DLD1 (cell line): ENCODE results near the gene SECISBP2.

ENCODE experiments used
- in situ Hi-C: cut with HindIII; loops from 2 replicates; pipeline ENCODE4 v1.10.0; 2017; ENCODE audit warnings: low sequenced_read_pairs

Gene SECISBP2

GRCh38 chr9:89346696-89347095 is 28.4 kb downstream of the SECISBP2 start:
- in situ Hi-C loops, result no loop called here

- in situ Hi-C loops, result no loop called here
Measured at GRCh38 chr9:89347651-89348050, 29.4 kb downstream of the SECISBP2 start.

GRCh38 chr9:89349607-89350006 is 31.3 kb downstream of the SECISBP2 start:
- in situ Hi-C loops, result no loop called here

GRCh38 chr9:89350988-89351557 is 32.8 kb downstream of the SECISBP2 start:
- in situ Hi-C loops, result no loop called here

- in situ Hi-C loops, result no loop called here
Measured at GRCh38 chr9:89351584-89352300, 33.4 kb downstream of the SECISBP2 start.

- in situ Hi-C loops, result no loop called here
Measured at GRCh38 chr9:89352451-89352850, 34.2 kb downstream of the SECISBP2 start.

GRCh38 chr9:89352874-89353649 is 34.8 kb downstream of the SECISBP2 start:
- in situ Hi-C loops, result no loop called here

- in situ Hi-C loops, result no loop called here
Measured at GRCh38 chr9:89353989-89354388, 35.7 kb downstream of the SECISBP2 start.

- in situ Hi-C loops, result no loop called here
Measured at GRCh38 chr9:89354471-89354870, 36.2 kb downstream of the SECISBP2 start.

GRCh38 chr9:89356782-89357181 is 38.5 kb downstream of the SECISBP2 start:
- in situ Hi-C loops, result no loop called here

GRCh38 chr9:89357331-89358197 is 39.3 kb downstream of the SECISBP2 start:
- in situ Hi-C loops, result no loop called here

GRCh38 chr9:89358376-89358916 is 40.1 kb downstream of the SECISBP2 start:
- in situ Hi-C loops, result no loop called here

GRCh38 chr9:89358985-89359384 is 40.7 kb downstream of the SECISBP2 start:
- in situ Hi-C loops, result no loop called here

GRCh38 chr9:89359751-89360261 is 41.5 kb downstream of the SECISBP2 start:
- in situ Hi-C loops, result no loop called here

- in situ Hi-C loops, result no loop called here
Measured at GRCh38 chr9:89360465-89360864, 42.2 kb downstream of the SECISBP2 start.

GRCh38 chr9:89361031-89361430 is 42.7 kb downstream of the SECISBP2 start:
- in situ Hi-C loops, result no loop called here

GRCh38 chr9:89361816-89362646 is 43.7 kb downstream of the SECISBP2 start:
- in situ Hi-C loops, result no loop called here

- in situ Hi-C loops, result no loop called here
Measured at GRCh38 chr9:89362647-89363310, 44.5 kb downstream of the SECISBP2 start.

GRCh38 chr9:89363311-89363670 is 45.0 kb downstream of the SECISBP2 start:
- in situ Hi-C loops, result no loop called here
